HG03135 (cell line): ENCODE results near the gene DPH2.
A peak's percentile ranks its signal among the peaks of the same experiment; 100 is the strongest.

ENCODE experiments used
- ATAC-seq: cut with Tn5 transposase; IDR thresholded peaks from one replicate; pipeline ENCODE4 v1.9.1; 2021; ENCODE audit warnings: mild to moderate bottlenecking, moderate library complexity; ENCODE audit not compliant: unreplicated experiment

DPH2 gene

GRCh38 chr1:43963890-43964289 lies 5.9 kb upstream of the DPH2 start:
- no peak for ATAC-seq

GRCh38 chr1:43965316-43965715 lies 4.5 kb upstream of the DPH2 start:
- ATAC-seq: no peak

GRCh38 chr1:43968348-43968948 lies 1.4 kb upstream of the DPH2 start:
- no peak for ATAC-seq

- no peak for ATAC-seq
Measured at GRCh38 chr1:43969416-43969745, 429 bp upstream of the DPH2 start.

GRCh38 chr1:43970502-43970901 lies 692 bp downstream of the DPH2 start:
- no peak for ATAC-seq

- ATAC-seq: no peak
Measured at GRCh38 chr1:43970911-43971310, 1.1 kb downstream of the DPH2 start.

- ATAC-seq: no peak
Measured at GRCh38 chr1:43971336-43971980, 1.6 kb downstream of the DPH2 start.

- ATAC-seq: no peak
Measured at GRCh38 chr1:43973981-43974442, 4.2 kb downstream of the DPH2 start.

- ATAC-seq: peak; percentile 64
Measured at GRCh38 chr1:43974443-43975248, 4.8 kb downstream of the DPH2 start, which contains the start of gene ATP6V0B. Gene ATP6V0B, plus strand, starts transcription at chr1:43974960. Its CDS starts 81 bp downstream, at chr1:43975041.

- ATAC-seq: peak; percentile 2
Measured at GRCh38 chr1:43975249-43975961, 5.6 kb downstream of the DPH2 start.

GRCh38 chr1:43976045-43976444 lies 6.2 kb downstream of the DPH2 start:
- ATAC-seq: no peak

GRCh38 chr1:43976890-43977289 lies 7.1 kb downstream of the DPH2 start:
- no peak for ATAC-seq

- ATAC-seq: no peak
Measured at GRCh38 chr1:43977376-43978263, 7.8 kb downstream of the DPH2 start.

- ATAC-seq: no peak
Measured at GRCh38 chr1:43978264-43978550, 8.4 kb downstream of the DPH2 start.

GRCh38 chr1:43978551-43979260 lies 8.9 kb downstream of the DPH2 start, which contains the start of gene B4GALT2:
Gene B4GALT2, plus strand, starts transcription at chr1:43979210. Its CDS starts 1,951 bp downstream, at chr1:43981161.
- no peak for ATAC-seq

- ATAC-seq: no peak
Measured at GRCh38 chr1:43979261-43979527, 9.4 kb downstream of the DPH2 start.

GRCh38 chr1:43979528-43980254 lies 9.9 kb downstream of the DPH2 start:
- ATAC-seq: no peak

- no peak for ATAC-seq
Measured at GRCh38 chr1:43980255-43981134, 10.7 kb downstream of the DPH2 start.

- no peak for ATAC-seq
Measured at GRCh38 chr1:43981135-43981491, 11.3 kb downstream of the DPH2 start.
